ENCODE data around the gene GFOD2.

GRCh38 chr16:67683767-67684166, 35.3 kb downstream of the GFOD2 start:
- no peak for TF ChIP-seq CTCF (IDR thresholded peaks at IDR 0.05; ENCODE audit: control extremely low read depth in 1 of 3, insufficient read depth in 1 of 3, low read depth in 1 of 3, low read length in 3 of 3)
- TF ChIP-seq USF2 (IDR thresholded peaks at IDR 0.05; ENCODE audit: low read length): no peak
- no peak for TF ChIP-seq POLR2AphosphoS5 (IDR thresholded peaks at IDR 0.05; ENCODE audit: low read depth, low read length)
- TF ChIP-seq RNF2 (IDR thresholded peaks at IDR 0.05; ENCODE audit: borderline replicate concordance, low read depth, low read length, missing control alignments, poor library complexity, severe bottlenecking): no peak
- no peak for TF ChIP-seq EGR1 (IDR thresholded peaks at IDR 0.05; ENCODE audit: borderline replicate concordance, low read depth, low read length)
- TF ChIP-seq JUN (IDR thresholded peaks at IDR 0.05; ENCODE audit: low read depth, low read length): no peak
- no peak for TF ChIP-seq POLR2A (IDR thresholded peaks at IDR 0.05; ENCODE audit: control extremely low read depth in 1 of 2, low read depth in 2 of 2, low read length in 2 of 2)

All from H1 (cell line).